Measurements from ENCODE around the gene SYNPR. TPM values are rescaled to one million over a fixed set of nuclear protein-coding genes. Genes with fewer than 3 reads are reported as not detected.
"Not testable (repeated sequence)": the region's sequence is repeated elsewhere in the genome, so short reads cannot be mapped to it uniquely, and the experiment has no call there.

The SYNPR gene
- total RNA-seq, 4 donors from 2014 or later: not detected

DNA sequence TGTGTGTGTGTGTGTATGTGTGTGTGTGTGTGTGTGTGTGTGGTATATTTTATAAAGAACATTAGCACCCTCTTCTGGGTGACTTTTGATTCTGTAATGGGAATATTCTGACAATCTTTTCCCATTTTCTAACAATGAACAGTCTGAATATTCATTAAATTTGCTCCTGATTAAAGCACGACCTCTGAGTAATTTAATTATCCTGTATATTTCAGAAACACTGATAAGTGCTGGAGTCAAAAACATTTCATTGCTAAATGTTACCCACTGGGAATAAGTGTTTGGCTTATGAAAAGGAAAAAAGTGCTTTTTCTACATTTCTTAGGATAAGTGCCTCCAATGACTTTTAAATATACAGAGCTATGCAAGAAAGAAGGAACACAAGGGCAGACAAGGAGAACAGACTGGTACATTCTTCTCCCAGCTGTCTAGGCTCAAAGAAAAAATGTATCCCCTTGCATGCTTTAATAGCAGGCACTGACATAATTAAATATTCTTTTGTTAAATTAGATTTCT, 32.3 kb upstream of the SYNPR start:
- Histone ChIP-seq H3K27me3 (peaks cover 1% of the 10 kb centered on the region), H3K27ac (no peak overlapping the region), H3K9me3 (no peaks in the 10 kb centered on the region), H3K4me3 (no peak overlapping the region), H3K36me3 (no peaks in the 10 kb centered on the region), H3K4me1 (no peaks in the 10 kb centered on the region)
- intact Hi-C loops (cut with DNase I; ENCODE audit: low total_unique reads): no loop called here
- in situ Hi-C loops (cut with MboI; ENCODE audit: low pct_ligation_motif_present in 1 of 4, low pct_unique_long_range_greater_than_20kb in 1 of 4, low sequenced_read_pairs in 3 of 4): no loop called here
- DNase-seq: no peak
- TF ChIP-seq, protein P1, sequence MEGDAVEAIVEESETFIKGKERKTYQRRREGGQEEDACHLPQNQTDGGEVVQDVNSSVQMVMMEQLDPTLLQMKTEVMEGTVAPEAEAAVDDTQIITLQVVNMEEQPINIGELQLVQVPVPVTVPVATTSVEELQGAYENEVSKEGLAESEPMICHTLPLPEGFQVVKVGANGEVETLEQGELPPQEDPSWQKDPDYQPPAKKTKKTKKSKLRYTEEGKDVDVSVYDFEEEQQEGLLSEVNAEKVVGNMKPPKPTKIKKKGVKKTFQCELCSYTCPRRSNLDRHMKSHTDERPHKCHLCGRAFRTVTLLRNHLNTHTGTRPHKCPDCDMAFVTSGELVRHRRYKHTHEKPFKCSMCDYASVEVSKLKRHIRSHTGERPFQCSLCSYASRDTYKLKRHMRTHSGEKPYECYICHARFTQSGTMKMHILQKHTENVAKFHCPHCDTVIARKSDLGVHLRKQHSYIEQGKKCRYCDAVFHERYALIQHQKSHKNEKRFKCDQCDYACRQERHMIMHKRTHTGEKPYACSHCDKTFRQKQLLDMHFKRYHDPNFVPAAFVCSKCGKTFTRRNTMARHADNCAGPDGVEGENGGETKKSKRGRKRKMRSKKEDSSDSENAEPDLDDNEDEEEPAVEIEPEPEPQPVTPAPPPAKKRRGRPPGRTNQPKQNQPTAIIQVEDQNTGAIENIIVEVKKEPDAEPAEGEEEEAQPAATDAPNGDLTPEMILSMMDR (IDR thresholded peaks at IDR 0.05): no peak
- TF ChIP-seq POLR2AphosphoS5 (IDR thresholded peaks at IDR 0.05): no peak
- TF ChIP-seq POLR2A (IDR thresholded peaks at IDR 0.05): no peak
- no peak for TF ChIP-seq EP300 (IDR thresholded peaks at IDR 0.05; ENCODE audit: low read depth)
- WGBS, 2 donors (ENCODE audit: low coverage in 1 of 2): 43 to 75% methylated on average over 1 of the region's 1 CpG

DNA sequence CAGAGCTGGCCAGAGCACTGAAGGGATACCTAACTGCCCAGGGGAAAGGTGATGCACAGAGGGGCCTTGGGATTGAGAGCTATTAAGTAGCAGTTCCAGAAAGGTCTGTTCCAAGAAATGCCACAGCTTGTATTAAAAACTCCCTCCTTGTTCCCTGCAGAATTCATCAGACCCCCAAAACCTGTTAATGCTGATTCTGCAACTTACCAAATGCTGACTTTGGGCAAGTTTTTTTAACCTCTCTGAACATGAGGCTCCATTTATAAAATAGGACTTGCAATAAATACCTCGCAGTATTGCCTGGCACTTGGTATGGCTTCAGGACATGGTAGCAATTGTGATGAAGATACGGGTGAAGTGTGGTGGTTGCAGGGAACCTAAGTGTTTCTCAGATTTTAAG, 30.1 kb upstream of the SYNPR start:
- H3K27ac ChIP-seq: no peak overlapping the region
- no peaks in the 10 kb centered on the region for H3K4me1 ChIP-seq
- 52% methylated on average over 2 of the region's 2 CpGs; no CpG with 5 or more reads in 1 of the 2 donors for WGBS, 2 donors (ENCODE audit: low coverage in 1 of 2)
- no peak overlapping the region for H3K4me3 ChIP-seq
- in situ Hi-C loops (cut with MboI; ENCODE audit: low pct_ligation_motif_present in 1 of 4, low pct_unique_long_range_greater_than_20kb in 1 of 4, low sequenced_read_pairs in 3 of 4) (no loop called here), intact Hi-C loops (cut with DNase I; ENCODE audit: low total_unique reads) (no loop called here)
- no peaks in the 10 kb centered on the region for H3K9me3 ChIP-seq
- H3K27me3 ChIP-seq: peaks cover 4% of the 10 kb centered on the region
- no peak for TF ChIP-seq POLR2AphosphoS5 (IDR thresholded peaks at IDR 0.05)
- no peak for TF ChIP-seq POLR2A (IDR thresholded peaks at IDR 0.05)
- TF ChIP-seq, protein P1 (IDR thresholded peaks at IDR 0.05): no peak
- TF ChIP-seq EP300 (IDR thresholded peaks at IDR 0.05; ENCODE audit: low read depth): no peak
- DNase-seq: no peak
- no peaks in the 10 kb centered on the region for H3K36me3 ChIP-seq

DNA sequence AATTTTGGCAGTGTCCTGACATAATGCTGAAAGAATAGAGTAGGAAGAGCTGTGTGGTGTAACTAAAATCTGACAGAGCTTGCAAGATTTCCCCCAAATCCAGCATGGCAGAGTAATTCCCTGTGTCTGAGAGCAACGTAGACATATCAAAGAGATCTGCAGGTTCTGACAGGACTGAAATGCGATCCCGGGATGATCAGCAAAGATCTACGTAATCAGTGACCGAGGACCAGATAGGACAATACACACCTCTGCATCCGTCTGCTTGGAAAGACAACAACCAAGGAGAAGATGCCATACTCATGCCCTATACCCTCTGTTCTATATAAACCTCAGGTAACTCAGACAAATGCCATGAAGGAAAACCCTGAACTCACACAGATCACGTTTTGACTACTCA, 26.6 kb upstream of the SYNPR start:
- intact Hi-C loops (cut with DNase I; ENCODE audit: low total_unique reads) (no loop called here), in situ Hi-C loops (cut with MboI; ENCODE audit: low pct_ligation_motif_present in 1 of 4, low pct_unique_long_range_greater_than_20kb in 1 of 4, low sequenced_read_pairs in 3 of 4) (no loop called here)
- TF ChIP-seq POLR2A (IDR thresholded peaks at IDR 0.05) (no peak), POLR2AphosphoS5 (IDR thresholded peaks at IDR 0.05) (no peak), EP300 (IDR thresholded peaks at IDR 0.05; ENCODE audit: low read depth) (no peak)
- TF ChIP-seq, protein P1 (IDR thresholded peaks at IDR 0.05): no peak
- Histone ChIP-seq H3K36me3 (no peaks in the 10 kb centered on the region), H3K27me3 (peaks cover 4% of the 10 kb centered on the region), H3K27ac (no peak overlapping the region), H3K4me1 (no peaks in the 10 kb centered on the region), H3K9me3 (no peaks in the 10 kb centered on the region), H3K4me3 (no peak overlapping the region)
- WGBS, 2 donors (ENCODE audit: low coverage in 1 of 2): 58 to 77% methylated on average over 7 of the region's 7 CpGs
- DNase-seq: no peak

DNA sequence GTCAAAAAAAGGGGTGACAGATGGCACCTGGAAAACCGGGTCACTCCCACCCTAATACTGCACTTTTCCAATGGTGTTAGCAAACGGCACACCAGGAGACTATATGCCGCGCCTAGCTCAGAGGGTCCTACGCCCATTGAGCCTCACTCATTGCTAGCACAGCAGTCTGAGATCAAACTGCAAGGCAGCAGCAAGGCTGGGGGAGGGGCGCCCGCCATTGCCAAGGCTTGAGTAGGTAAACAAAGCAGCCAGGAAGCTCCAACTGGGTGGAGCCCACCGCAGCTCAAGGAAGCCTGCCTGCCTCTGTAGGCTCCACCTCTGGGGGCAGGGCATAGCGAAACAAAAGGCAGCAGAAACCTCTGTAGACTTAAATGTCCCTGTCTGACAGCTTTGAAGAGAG, 22.3 kb upstream of the SYNPR start:
- H3K27me3 ChIP-seq; H3K4me3 ChIP-seq; intact Hi-C loops (cut with DNase I; ENCODE audit: low total_unique reads); H3K9me3 ChIP-seq; in situ Hi-C loops (cut with MboI; ENCODE audit: low pct_ligation_motif_present in 1 of 4, low pct_unique_long_range_greater_than_20kb in 1 of 4, low sequenced_read_pairs in 3 of 4); H3K4me1 ChIP-seq; H3K36me3 ChIP-seq; DNase-seq; H3K27ac ChIP-seq: not testable (repeated sequence)
- 75% methylated on average over 7 of the region's 9 CpGs; no CpG with 5 or more reads in 1 of the 2 donors for WGBS, 2 donors (ENCODE audit: low coverage in 1 of 2)

DNA sequence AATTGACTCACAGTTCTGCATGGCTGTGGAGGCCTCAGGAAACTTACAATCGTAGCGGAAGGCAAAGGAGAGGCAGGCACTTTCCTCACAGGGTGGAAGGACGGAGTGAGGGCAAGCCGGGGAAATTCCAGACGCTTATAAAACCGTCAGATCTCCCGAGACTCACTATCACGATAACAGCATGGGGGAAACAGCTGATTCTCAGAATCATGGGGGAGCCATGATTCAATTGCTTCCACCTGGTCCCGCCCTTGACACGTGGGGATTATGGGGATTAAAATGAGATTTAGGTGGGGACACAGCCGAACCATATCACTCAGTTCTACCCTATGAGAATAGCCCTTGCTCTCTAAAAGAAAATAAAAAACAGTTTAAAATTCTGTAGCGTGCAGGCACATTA, 13.4 kb upstream of the SYNPR start:
- DNase-seq: no peak
- H3K9me3 ChIP-seq: no peaks in the 10 kb centered on the region
- no peak overlapping the region for H3K27ac ChIP-seq
- H3K27me3 ChIP-seq: no peaks in the 10 kb centered on the region
- H3K4me1 ChIP-seq: no peaks in the 10 kb centered on the region
- no peak overlapping the region for H3K4me3 ChIP-seq
- TF ChIP-seq, protein P1 (IDR thresholded peaks at IDR 0.05): no peak
- TF ChIP-seq POLR2AphosphoS5 (IDR thresholded peaks at IDR 0.05) (no peak), POLR2A (IDR thresholded peaks at IDR 0.05) (no peak)
- in situ Hi-C loops (cut with MboI; ENCODE audit: low pct_ligation_motif_present in 1 of 4, low pct_unique_long_range_greater_than_20kb in 1 of 4, low sequenced_read_pairs in 3 of 4) (no loop called here), intact Hi-C loops (cut with DNase I; ENCODE audit: low total_unique reads) (no loop called here)
- no peaks in the 10 kb centered on the region for H3K36me3 ChIP-seq
- 64 to 71% methylated on average over 8 to 12 of the region's 12 CpGs for WGBS, 2 donors (ENCODE audit: low coverage in 1 of 2)
